Keratinocyte (primary cell): Measurements from ENCODE around the gene LAMA3. TPM values are rescaled to one million over a fixed set of nuclear protein-coding genes. Genes with fewer than 3 reads are reported as not detected.

Experiments
- DNase-seq: peaks from one replicate; pipeline ENCODE4 v3.0.0-alpha.2; 2011; ENCODE audit warnings: low read depth, missing footprints, low spot score
- FAIRE-seq: peaks from 2 replicates; lab custom pipeline; 2011; peaks lifted over from hg19 to GRCh38; lab: Jason Lieb, UNC
- H2AFZ ChIP-seq: 2 replicates; pipeline ENCODE4 v1.6.0; 2012; ENCODE audit warnings: low read length, control low read depth, inconsistent platforms; ENCODE audit not compliant: control insufficient read depth
- H3K27ac ChIP-seq: 2 replicates; pipeline ENCODE4 v1.5.1; 2011; ENCODE audit warnings: low read length; ENCODE audit not compliant: control insufficient read depth, insufficient read depth
- H3K27me3 ChIP-seq: 3 replicates; pipeline ENCODE4 v1.6.0; 2011; ENCODE audit warnings: low read length; ENCODE audit not compliant: control insufficient read depth, insufficient read depth; ENCODE audit errors: extremely low read depth
- H3K36me3 ChIP-seq, 2 experiments: 2 replicates in 1 of 2; 3 replicates in 1 of 2; pipeline ENCODE4 v1.5.1; 2011; ENCODE audit warnings: low read length in 2 of 2, mild to moderate bottlenecking in 1 of 2; ENCODE audit not compliant: control insufficient read depth in 2 of 2, insufficient read depth in 2 of 2; ENCODE audit errors: extremely low read depth in 1 of 2
- H3K4me1 ChIP-seq: 3 replicates; pipeline ENCODE4 v1.5.1; 2011; ENCODE audit warnings: low read length; ENCODE audit not compliant: control insufficient read depth, insufficient read depth; ENCODE audit errors: extremely low read depth
- H3K4me2 ChIP-seq: 3 replicates; pipeline ENCODE4 v1.6.0; 2011; ENCODE audit warnings: low read depth, low read length; ENCODE audit not compliant: control insufficient read depth, insufficient read depth; ENCODE audit errors: extremely low read depth
- H3K4me3 ChIP-seq, 3 experiments: fragments of 200-600 bp in 1 of 3; sonication (generic) in 1 of 3; 2 replicates in 2 of 3; 3 replicates in 1 of 3; pipeline ENCODE4 v1.5.1; 2011 to 2016; ENCODE audit warnings: low read length in 3 of 3, mild to moderate bottlenecking in 3 of 3, control low read depth in 2 of 3, inconsistent platforms in 1 of 3, low read depth in 1 of 3, mixed read lengths in 1 of 3, mixed run types in 1 of 3, moderate library complexity in 1 of 3; ENCODE audit not compliant: control insufficient read depth in 2 of 3, insufficient read depth in 2 of 3; ENCODE audit errors: extremely low read depth in 1 of 3
- H3K79me2 ChIP-seq: 2 replicates; pipeline ENCODE4 v1.6.0; 2012; ENCODE audit warnings: low read length; ENCODE audit not compliant: control insufficient read depth, insufficient read depth
- H3K9ac ChIP-seq: 3 replicates; pipeline ENCODE4 v1.6.0; 2011; ENCODE audit warnings: low read length; ENCODE audit not compliant: control insufficient read depth, insufficient read depth; ENCODE audit errors: extremely low read depth
- H3K9me1 ChIP-seq: 3 replicates; pipeline ENCODE4 v1.6.0; 2011; ENCODE audit warnings: low read length; ENCODE audit not compliant: control insufficient read depth, insufficient read depth; ENCODE audit errors: extremely low read depth
- H3K9me3 ChIP-seq: 2 replicates; pipeline ENCODE4 v1.5.1; 2012; ENCODE audit warnings: low read depth, low read length; ENCODE audit not compliant: control insufficient read depth
- H4K20me1 ChIP-seq: 3 replicates; pipeline ENCODE4 v1.6.0; 2011; ENCODE audit warnings: low read length; ENCODE audit not compliant: control insufficient read depth, insufficient read depth; ENCODE audit errors: extremely low read depth
- CTCF ChIP-seq, 3 experiments: IDR thresholded peaks in 1 of 3; conservative IDR thresholded peaks in 1 of 3; optimal IDR thresholded peaks in 1 of 3; 2 replicates in 2 of 3; 3 replicates in 1 of 3; pipeline versions ENCODE3 to v1.5.1; 2011; ENCODE audit warnings: low read length in 3 of 3, mild to moderate bottlenecking in 3 of 3, moderate library complexity in 2 of 3, control low read depth in 1 of 3, inconsistent platforms in 1 of 3; ENCODE audit not compliant: insufficient read depth in 2 of 3; ENCODE audit errors: extremely low read depth in 1 of 3
- EZH2 ChIP-seq: IDR thresholded peaks from one replicate; pipeline ENCODE4 v1.6.1; 2012; ENCODE audit warnings: inconsistent platforms, mild to moderate bottlenecking, low read length, moderate library complexity
- dilution Hi-C: fragments of 300-500 bp; cut with MboI; formaldehyde crosslinking; loops from one replicate; pipeline ENCODE4 v1.7.0; 2020; ENCODE audit warnings: low sequenced_read_pairs; ENCODE audit not compliant: extremely low pct_ligation_motif_present
- polyA plus RNA-seq, 5 experiments: library from polyadenylated mRNA; depleted of rRNA in 3 of 5; stranded (reverse) in 3 of 5; stranded (forward) in 1 of 5; unstranded in 1 of 5; fragments of >200 nt; gene quantifications; 1 replicate in 1 of 5; 2 replicates in 3 of 5; 3 replicates in 1 of 5; pipeline versions ENCODE4 v1.2.1 to v1.2.3, GENCODE V29; 2011 to 2012; ENCODE audit warnings: missing spikeins in 2 of 5, low read depth in 1 of 5, low replicate concordance in 1 of 5

The LAMA3 gene
- polyA plus RNA-seq, 1 donor (not counting 4 experiments of a cell fraction or from before 2014, with no cell fraction given): 1,944 TPM

- H3K9me1 ChIP-seq: no peaks in the 10 kb centered on the region
- H3K36me3 ChIP-seq: no peaks in the 10 kb centered on the region
- H3K9ac ChIP-seq: no peak overlapping the region
- no peak for DNase-seq
- no peaks in the 10 kb centered on the region for H3K79me2 ChIP-seq
- no peak overlapping the region for H3K4me2 ChIP-seq
- no peaks in the 10 kb centered on the region for H4K20me1 ChIP-seq
- H3K4me3 ChIP-seq: no peak overlapping the region
- dilution Hi-C loops: no loop called here
- no peak overlapping the region for H2AFZ ChIP-seq
- FAIRE-seq: no peak
- no peaks in the 10 kb centered on the region for H3K27me3 ChIP-seq
- no peaks in the 10 kb centered on the region for H3K9me3 ChIP-seq
- no peak for TF ChIP-seq EZH2
- TF ChIP-seq CTCF (optimal IDR thresholded peaks at IDR 0.05 in 1 of 3, IDR thresholded peaks at IDR 0.05 in 1 of 3, conservative IDR thresholded peaks at IDR 0.05 in 1 of 3; ENCODE audit: extremely low read depth in 1 of 3, insufficient read depth in 2 of 3, low read length in 3 of 3): no peak
- H3K27ac ChIP-seq: no peak overlapping the region
- no peaks in the 10 kb centered on the region for H3K4me1 ChIP-seq
Measured at GRCh38 chr18:23737578-23737977, 48.3 kb downstream of the LAMA3 start.

GRCh38 chr18:23738151-23738550 lies 48.9 kb downstream of the LAMA3 start:
- Histone ChIP-seq H3K4me1 (no peaks in the 10 kb centered on the region), H4K20me1 (no peaks in the 10 kb centered on the region), H3K4me2 (no peak overlapping the region), H2AFZ (no peak overlapping the region), H3K27me3 (no peaks in the 10 kb centered on the region), H3K9me1 (no peaks in the 10 kb centered on the region), H3K9me3 (no peaks in the 10 kb centered on the region), H3K36me3 (no peaks in the 10 kb centered on the region), H3K9ac (no peak overlapping the region), H3K4me3 (no peak overlapping the region), H3K79me2 (no peaks in the 10 kb centered on the region), H3K27ac (no peak overlapping the region)
- dilution Hi-C loops: no loop called here
- TF ChIP-seq CTCF (optimal IDR thresholded peaks at IDR 0.05 in 1 of 3, IDR thresholded peaks at IDR 0.05 in 1 of 3, conservative IDR thresholded peaks at IDR 0.05 in 1 of 3; ENCODE audit: extremely low read depth in 1 of 3, insufficient read depth in 2 of 3, low read length in 3 of 3): no peak
- no peak for TF ChIP-seq EZH2
- FAIRE-seq (no peak), DNase-seq (no peak)
